ENCODE measurements around the gene ARL3.
"Not testable (repeated sequence)": the region's sequence is repeated elsewhere in the genome, so short reads cannot be mapped to it uniquely, and the experiment has no call there.

Gene ARL3

DNA sequence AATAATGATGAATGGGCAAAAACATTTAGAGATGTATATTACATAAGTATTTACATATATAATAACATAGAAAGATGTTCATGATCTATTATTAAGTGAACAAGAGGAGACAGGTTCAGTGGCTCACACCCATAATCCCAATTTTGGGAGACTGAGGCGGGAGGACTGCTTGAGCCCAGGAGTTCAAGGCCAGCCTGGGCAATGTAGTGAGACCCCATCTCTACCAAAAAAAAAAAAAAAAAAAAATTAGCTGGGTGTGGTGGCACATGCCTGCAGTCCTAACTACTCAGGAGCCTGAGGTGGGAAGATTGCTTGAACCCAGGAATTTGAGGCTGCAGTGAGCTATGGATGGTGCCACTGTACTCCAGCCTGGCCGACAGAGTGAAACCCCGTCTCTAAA lies 12.4 kb downstream of the ARL3 start:
- no peak for DNase-seq

DNA sequence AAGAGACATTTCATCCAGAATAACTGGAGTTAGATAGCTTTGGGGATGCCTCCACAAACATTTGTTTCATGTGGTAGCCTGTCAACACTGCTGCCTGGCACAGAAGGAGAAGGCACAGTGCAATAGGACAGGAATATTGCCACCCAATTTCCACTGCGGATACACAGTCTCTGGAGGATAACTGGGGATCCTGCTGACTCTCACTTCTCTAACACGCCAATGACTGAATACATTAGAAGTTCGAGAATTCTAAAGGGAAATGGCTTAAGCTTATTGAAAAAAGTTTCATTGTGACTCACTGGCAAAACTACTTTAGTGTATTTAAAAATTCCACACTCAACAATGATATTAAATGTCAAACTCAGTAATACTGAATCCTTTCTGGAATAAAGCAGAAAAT lies 12.9 kb downstream of the ARL3 start:
- no peak for DNase-seq

DNA sequence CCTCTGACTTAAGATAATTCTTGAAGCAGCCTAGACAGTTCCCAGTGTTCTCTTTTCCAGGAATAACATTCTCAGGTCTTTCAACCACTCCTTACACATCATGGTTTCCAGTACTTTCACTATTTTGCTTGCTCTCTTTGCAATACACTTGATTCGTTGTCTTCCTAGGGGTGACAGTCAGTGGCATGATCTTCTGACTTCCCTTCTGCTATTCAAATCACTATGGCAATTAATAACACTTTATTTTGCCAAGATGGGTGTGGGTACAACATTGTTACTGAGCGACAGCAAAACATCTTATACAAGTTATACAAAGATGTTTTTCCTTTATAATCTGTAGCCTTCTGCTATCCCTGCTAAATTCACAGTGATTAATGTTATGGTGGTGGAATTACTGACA lies 15.3 kb downstream of the ARL3 start:
- no peak for DNase-seq

DNA sequence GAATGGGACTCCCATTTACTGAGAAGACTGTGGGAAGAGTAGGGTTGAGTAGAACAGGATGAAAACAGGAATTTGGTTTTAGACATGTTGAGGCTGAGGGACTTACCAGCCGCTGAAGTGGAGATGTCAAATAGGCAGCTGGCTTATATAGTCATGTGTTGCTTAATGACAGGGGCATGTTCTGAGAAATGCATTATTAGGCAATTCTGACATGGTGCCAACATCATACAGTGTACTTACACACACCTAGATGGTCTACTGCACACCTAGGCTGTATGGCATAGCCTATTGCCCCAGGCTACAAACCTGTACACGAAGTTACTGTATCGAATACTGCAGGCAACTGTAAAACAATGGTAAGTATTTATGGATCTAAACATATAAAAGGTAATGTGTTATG lies 17.5 kb downstream of the ARL3 start:
- no peak for DNase-seq

DNA sequence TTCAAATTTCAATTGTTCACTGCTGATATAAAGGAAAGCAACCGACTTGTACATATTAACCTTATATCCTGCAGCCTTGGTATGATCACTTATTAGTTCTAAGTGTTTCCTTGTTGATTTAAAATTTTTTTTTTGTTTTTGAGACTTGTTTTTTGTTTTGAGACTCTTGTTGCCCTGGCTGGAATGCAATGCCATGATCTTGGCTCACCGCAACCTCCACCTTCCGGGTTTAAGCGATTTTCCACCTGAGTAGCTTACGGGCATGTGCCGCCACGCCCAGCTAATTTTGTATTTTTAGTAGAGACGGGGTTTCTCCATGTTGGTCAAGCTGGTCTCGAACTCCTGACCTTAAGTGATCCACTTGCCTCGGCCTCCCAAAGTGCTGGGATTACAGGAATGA lies 18.8 kb downstream of the ARL3 start:
- DNase-seq, result not testable (repeated sequence)

DNA sequence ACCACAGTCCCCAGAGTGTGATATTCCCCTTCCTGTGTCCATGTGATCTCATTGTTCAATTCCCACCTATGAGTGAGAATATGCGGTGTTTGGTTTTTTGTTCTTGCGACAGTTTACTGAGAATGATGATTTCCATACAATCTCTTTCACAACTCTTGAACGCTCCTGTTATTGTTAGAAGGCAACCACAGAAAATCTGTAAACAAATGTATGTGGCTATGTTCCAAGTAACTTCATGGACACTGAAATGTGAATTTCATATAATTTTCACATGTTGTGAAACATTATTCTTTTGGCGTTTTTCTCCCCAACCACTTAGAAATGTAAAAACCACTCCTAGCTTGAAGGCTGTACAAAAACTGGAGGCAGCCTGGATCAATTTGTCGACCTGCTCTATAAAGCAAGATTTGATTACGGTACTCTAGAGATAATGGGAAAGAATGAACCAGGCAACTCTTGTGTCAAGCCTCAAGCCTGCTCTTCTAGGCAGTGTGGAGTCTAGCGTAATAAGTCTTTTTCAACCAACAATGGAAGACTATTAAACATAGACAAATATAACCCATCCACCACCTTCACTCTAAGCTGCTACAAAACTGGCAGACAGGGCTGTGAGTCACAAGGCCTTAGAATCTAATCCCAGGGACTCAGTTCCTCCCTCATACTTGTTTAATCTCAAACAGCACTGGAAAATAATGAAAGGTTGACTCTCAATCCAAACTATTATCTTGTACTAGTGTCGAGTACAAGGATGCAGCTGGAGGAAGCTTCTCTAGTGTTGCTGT lies 22.7 kb downstream of the ARL3 start:
- no peak for DNase-seq

DNA sequence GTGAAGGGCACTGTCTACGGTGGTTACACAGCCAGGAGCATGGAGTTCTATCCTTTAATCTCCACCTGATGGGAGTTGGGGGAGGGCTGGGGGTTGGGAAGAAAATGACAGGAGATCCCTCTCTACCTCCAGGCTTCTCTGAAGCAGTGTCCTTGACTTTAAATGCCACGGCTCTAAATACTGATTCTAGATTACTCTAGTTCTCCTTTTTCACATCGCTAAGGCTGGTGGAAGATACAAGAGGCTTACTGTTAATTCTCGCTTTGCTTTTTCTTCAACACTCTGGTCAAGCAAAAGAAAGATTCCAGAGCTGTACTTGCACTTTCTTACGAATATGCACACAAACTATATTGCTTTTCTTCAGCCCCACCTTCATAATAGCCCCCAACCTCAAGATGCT lies 30.5 kb downstream of the ARL3 start:
- no peak for DNase-seq

DNA sequence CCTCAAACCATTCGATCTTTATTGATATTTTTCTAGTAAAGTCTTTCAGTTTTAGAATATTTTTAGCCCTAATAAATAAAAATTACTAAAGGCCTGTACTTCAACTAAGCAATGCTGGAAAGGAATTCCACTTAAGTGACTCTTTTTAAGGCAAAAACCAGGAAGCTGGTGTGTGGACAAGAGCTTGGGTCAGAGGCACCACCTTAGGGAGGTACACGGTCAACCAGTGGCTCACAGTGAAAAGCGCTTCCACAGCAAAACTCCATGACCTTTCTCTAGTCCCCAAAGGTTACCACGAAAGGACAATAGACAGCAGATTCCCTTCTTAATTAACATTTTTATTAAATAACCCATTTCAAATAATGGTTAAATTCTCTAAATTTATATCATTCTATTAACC lies 31.2 kb downstream of the ARL3 start:
- no peak for DNase-seq

DNA sequence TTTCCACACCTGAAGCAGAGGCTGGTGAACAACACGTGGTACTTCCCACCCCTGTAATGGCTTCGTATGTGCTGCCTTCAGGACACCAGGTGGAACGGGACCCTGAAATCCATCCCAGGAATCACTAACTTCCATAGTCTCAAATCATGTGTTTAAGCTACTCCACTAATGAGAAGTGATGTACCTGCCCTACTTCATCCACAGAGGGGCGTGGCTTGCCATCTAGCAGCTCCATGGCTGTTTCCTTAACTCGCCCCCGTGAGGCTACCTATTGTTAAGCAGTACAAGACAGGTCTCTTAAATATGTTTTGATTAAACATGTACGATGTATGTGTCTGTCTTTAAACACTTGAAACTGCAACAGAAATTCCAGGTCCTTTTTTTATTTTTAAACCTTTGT lies 31.8 kb downstream of the ARL3 start:
- no peak for DNase-seq

DNA sequence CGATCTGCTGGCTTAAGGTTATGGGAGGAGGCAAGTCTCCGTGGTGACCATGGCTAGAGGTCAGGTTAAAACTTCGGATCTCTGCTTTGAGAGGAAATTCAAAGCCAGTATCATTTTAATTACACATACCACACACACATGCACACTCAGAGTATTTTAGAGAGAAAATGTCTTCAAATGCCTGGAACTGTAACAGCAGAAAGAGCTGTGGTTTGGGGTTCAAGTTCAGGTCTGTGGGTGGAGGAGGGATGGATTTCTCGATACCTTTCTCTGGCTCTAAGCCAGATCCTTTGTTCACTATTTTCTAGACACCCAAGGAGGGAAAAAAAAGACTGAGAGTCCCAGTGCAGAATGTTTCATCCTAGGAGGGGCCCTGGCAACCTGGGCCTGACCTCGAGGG lies 32.5 kb downstream of the ARL3 start:
- DNase-seq, result no peak

DNA sequence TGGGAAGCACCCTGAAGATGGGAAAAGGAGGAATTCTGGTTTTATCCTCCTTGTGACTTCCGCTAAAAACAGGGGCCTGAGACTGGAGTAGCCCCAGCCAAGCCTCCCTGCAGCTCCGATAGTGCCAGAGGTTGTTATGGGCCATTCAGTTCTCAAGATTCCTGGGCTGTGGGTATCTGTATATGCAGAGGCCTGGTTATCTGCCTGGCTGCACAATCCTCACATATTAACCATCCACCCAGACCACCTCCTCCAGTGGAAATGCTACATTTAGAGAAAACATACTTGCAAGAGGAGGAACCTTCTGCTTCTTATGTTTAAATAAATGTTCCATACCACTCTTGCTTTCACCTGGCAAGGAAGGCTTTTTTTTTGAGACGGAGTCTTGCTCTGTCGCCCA lies 34.6 kb downstream of the ARL3 start:
- no peak for DNase-seq

DNA sequence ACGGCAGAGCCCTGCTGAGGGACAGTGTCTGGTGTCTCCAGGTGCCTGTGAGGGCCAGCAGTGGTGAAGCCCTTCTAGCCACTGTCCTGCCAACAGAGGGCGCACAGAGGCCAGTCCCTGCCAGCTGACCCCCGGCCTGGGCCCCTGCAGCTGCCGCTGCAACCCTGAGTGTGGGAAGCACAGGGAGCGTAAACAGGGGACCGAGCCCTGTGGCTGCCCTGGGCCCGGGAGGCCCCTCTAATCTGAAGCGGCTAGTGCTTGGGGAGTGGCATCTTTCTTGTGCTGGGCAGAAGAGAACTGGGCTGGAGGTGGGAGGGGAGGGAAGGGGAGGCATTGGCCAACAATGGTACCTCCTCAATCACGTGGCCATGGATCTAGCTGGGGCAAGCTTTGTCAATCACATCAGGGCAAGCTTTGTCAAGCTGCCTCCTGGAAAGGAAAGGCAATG lies 35.3 kb downstream of the ARL3 start:
- peak in 1 of 2 experiments; percentile 33 for DNase-seq

DNA sequence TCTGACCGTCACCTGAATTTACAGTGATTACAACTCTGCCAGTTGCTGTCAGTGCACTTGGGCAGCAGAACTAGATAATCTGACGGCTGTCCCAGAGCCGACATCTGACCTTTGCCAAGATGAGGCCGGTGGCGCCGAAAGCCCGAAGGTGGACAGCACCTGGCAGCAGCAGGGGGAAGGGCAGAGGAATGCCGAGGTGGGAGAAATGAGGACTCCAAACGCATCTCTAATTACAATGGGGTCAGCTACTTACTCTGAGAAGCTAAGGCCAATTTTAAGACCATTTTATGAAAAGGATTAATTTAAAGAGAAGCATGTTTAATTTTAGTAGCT lies 36.2 kb downstream of the ARL3 start:
- no peak for DNase-seq

DNA sequence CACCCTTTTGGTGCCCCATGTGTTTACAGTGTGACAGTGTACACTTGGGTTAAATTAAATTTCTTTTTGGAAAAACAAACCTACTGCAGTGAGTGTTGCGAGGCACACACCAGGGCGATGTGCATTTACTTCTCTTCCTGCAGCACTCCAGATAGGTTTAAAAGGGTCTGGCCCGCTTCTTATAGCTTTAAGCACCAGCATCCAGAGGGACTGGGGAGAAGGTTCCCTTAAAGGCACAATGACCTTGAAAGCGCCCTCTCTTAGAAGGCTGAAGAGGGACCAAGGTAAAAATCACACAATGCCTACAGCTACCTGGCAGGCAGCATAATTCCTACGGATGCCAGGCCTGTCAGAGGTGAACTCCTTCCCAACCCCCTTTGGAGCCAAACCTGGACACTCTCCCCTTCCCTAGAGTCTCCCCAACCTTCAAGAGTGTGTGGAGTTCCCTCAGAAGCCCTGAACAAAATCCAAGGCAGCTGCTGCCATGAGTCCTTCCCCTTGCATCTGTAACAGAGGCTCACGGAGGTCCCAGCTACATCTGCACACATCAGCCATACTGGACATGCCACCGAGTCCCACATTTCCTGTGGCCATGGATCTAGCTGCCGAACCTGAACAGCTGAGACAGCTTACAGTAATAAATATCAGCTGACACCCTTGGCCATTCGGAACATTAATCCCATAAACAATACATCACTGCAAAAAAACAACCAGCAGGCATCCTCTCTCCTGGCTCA lies 36.7 kb downstream of the ARL3 start:
- no peak for DNase-seq

DNA sequence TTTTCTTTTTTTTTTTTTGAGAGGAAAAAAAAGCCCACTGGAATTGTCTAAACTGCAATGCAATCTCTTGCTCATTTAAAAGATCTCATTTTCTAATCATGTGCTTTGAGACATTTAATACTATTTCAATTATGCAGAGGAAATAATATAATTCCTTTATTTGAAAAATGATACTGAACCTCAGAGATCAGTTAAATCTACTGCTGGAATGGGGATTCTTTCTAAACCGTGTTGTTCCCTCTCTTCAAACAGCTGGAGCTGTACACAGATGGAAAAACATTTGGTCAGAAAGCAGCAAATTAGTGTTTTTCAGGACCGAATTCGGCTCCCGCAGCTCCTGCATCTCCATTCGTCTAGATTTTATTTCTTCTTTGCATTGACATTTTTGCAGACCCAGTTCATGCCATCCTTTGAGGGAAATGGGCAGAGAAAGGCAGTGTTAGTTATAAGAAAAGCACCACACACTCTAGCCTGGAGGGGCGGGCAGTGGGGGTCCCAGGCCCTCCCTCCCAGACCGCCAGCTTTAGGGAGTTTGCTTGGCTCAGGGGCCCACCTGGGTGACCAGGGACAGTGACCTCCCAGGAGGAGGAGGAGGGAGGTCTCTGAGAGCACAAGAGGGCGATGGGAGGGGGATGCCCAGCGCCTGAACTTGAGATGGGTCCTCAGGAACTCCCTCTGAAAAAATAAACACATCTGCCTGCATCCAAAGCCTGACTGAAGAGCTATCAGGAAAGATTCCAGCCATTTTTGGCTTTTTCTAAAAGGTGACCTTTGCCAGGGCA lies 37.5 kb downstream of the ARL3 start:
- DNase-seq, result no peak

DNA sequence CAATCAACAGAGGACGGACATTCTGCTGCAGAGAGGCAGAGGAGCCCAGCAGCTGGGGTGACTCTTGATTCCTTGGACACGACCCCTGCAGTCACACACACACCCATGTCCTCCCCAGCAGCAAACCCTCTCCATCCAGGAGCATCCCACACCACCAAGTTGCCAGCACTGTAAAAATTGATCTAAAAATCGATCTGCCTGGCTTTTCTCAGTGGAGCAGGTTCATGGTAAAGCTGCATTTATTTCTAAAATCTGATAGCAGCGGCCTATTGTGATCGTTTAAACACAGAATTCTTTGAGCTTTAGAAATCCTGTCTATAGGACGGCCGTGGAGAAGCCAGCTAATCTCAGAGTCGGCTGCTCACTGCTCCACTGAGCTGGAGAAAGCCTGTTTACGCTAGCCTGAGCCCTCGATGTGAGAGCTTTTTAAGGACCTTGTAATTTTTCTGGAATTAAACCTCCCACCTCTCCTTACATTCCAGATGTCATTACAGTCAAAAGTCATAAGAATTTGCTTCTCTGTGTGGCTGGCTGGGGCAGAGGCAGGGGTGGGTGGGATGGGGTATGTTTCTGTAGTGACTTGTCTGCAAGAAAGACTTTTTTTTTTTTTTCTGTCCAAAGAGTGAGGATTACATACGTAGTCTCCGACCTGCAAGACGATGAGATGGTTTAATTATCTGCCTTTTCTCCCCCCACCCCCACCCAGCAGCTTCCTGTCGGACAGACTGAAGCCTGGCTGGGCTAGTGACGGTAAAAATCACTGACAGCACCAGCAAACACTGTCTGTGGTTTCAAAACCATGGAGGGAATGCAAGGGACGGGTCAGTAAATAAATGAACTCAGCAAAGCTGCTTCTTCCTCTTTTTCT lies 38.3 kb downstream of the ARL3 start:
- DNase-seq, result peak in 1 of 2 experiments; percentile 1

DNA sequence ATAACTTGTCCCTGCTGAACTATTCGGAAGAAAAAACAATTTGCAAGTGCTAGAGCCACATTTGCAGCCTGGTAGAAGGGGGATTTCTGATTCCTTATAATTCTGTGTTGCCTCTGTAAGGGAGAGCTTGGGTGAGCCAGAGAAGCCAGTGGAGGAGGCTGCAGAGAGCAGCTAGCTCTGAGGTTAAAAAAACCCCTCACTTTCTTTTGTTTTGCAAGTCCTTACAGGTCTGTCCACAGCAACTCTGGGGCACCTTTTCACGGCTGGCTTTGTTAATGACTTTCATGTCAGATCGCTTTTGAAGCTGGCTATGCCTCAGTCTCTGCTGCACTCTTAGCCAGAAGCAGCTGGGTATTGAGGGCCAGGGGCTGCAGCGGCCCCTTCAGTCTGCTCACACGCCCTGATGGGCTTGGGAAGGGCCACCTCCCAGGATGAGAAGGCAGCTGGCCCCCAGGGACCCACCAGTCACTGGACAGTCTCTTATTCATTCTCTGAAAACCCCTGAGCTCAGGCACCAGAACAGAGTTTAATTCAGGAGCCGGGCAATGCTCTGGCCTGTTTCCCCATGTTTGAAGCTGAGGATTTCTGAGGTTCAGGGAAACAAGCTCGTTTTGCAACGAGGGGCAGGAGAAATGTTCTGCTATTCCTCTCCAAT lies 39.1 kb downstream of the ARL3 start:
- no peak for DNase-seq

DNA sequence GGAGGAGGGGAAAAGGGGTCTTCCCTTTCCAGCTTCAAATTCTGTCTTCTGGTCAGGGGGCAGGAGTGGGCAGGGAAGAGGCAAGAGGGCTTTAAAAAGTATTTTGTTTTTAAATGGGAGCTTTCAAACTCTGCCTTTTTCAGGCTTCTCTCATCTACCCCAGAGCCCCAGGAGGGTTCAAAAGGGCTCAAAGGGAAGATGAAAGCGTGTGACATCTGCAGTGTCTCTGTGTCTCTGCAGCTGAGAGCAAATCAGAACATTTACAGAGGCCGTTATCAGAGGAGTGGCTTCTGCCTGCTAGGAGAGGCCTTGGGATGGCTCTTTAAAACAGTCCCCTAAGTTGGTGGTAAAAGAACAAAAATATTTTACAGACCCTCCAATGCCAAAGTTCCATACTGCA lies 39.6 kb downstream of the ARL3 start:
- DNase-seq, result peak in 1 of 2 experiments; percentile 6

DNA sequence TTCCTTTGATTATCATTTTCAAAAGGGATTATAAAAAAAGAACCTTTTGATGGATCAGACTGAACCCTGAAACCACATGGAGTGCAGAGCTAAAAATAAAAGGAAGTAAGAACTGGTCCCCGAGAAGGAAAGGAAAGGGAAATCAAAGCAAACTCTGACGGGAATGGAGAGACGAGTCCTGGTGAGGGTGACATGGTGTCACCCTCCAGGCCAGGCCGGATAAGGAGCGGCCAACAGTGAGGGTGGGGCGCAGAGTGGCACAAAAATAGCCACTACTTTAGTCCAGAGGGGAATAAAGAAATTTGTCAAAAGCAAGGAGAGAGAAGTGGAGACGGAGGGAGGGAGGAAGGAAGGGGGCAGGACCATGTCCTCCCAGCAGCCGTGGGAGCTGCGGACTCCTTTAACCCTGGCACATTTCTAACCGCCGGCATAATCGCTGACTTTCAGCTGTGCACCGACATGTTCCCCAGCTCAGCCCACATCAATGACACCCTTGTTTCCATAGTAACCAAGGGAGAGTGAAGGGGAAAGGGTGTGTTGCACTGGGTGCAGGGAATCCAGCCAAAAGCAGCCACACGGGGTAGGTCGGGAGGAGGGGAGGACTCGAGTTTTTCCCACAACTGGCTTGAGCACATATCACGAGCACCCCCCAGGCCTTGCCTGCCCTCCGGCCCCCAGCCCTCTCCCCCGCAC lies 40.2 kb downstream of the ARL3 start:
- peak in 1 of 2 experiments; percentile 53 for DNase-seq

DNA sequence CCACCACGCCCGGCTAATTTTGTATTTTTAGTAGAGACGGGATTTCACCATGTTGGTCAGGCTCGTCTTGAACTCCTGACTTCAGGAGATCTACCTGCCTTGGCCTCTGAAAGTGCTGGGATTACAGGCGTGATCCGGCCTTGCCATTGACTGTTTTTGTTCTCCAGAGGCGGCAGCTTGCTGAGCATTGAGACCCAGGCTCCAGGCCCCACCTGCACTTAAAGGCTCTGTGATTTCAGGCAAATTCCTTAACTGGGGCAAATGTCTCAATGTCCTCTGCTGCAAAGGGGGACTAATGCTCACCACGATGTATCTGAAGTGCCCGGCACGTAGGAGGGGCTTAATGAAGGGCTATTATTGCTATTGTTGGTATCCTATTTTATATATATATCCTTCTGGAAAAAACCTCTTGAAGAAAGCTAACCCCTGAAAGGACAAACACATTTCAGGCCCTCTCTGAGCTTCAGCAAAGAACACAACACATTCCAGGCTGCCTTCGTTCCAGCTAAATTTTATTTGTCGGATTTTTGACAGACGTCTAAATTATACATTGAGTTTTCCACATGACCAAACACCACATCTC lies 40.9 kb downstream of the ARL3 start:
- DNase-seq, result no peak

DNA sequence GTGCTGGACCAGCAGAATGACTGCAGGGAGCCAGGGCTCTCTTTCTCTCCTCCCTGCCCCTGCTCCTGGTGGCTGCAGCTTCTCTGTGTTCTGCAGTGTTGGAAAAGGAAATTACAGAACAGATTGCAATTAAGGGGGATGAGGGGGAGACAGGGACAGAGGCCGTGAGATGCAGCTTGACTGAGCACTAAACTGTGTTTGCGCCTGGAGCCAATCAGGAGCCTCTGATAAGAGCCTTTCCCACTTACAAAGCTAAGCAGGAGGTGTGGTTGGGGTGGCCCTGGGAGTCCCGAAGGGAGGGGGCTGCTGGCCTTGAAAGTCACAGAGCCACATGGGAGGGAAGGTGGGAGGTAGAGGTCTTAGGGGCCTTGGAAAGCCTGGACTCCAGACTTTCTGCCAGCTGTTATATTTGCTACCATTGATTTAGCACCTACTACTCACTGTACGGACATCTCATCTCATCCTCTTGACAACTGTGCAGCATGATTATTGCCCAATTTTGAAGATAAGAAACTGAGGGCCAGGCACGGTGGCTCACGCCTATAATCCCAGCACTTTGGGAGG lies 43.2 kb downstream of the ARL3 start:
- peak; percentile 70 to 82 for DNase-seq
